ENCODE results near the gene ACTR6. TPM values are rescaled to one million over a fixed set of nuclear protein-coding genes. Genes with fewer than 3 reads are reported as not detected.

Gene ACTR6
- total RNA-seq, 3 donors from 2014 or later: 20.4 to 26.5 (median 21.4) TPM

DNA sequence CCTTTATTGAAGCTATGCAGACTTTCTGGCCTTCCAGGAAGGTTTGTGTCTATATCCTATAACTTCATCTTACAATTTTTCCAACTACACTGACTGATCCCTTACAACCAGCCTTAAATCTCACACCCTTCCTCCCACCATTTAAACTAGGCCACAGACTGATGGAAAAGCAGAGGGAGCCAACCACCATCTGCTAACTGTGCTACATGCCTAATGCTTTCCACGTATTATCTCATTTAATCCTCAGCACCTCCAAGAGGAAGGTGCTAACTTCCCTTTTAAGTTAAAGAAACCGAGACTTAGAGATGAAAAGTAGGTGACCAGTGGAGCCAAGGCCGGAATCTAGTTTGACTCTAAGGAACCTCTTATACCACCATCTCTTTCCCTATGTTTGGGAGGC lies 35.3 kb upstream of the ACTR6 start:
- Histone ChIP-seq H3K9me3 (no peaks in the 10 kb centered on the region), H3K4me3 (no peak overlapping the region), H3K4me1 (ENCODE audit: low read depth) (peaks cover 23% of the 10 kb centered on the region), H3K36me3 (ENCODE audit: low read depth) (no peaks in the 10 kb centered on the region)
- ATAC-seq (no peak), DNase-seq (no peak)
- TF ChIP-seq, protein P1, sequence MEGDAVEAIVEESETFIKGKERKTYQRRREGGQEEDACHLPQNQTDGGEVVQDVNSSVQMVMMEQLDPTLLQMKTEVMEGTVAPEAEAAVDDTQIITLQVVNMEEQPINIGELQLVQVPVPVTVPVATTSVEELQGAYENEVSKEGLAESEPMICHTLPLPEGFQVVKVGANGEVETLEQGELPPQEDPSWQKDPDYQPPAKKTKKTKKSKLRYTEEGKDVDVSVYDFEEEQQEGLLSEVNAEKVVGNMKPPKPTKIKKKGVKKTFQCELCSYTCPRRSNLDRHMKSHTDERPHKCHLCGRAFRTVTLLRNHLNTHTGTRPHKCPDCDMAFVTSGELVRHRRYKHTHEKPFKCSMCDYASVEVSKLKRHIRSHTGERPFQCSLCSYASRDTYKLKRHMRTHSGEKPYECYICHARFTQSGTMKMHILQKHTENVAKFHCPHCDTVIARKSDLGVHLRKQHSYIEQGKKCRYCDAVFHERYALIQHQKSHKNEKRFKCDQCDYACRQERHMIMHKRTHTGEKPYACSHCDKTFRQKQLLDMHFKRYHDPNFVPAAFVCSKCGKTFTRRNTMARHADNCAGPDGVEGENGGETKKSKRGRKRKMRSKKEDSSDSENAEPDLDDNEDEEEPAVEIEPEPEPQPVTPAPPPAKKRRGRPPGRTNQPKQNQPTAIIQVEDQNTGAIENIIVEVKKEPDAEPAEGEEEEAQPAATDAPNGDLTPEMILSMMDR (IDR thresholded peaks at IDR 0.05): no peak
- intact Hi-C loops (cut with DNase I, micrococcal nuclease): no loop called here

- DNase-seq (no peak), ATAC-seq (no peak)
- Histone ChIP-seq H3K36me3 (ENCODE audit: low read depth) (no peaks in the 10 kb centered on the region), H3K9me3 (no peaks in the 10 kb centered on the region), H3K4me3 (no peak overlapping the region), H3K4me1 (ENCODE audit: low read depth) (peaks cover 23% of the 10 kb centered on the region)
- intact Hi-C loops (cut with DNase I, micrococcal nuclease): no loop called here
- TF ChIP-seq, protein P1 (IDR thresholded peaks at IDR 0.05): no peak
Observed at GRCh38 chr12:100166232-100166631, 34.4 kb upstream of the ACTR6 start.

GRCh38 chr12:100168562-100168961 lies 32.1 kb upstream of the ACTR6 start:
- H3K4me1 ChIP-seq (ENCODE audit: low read depth): peaks cover 12% of the 10 kb centered on the region
- TF ChIP-seq, protein P1 (IDR thresholded peaks at IDR 0.05): no peak
- intact Hi-C loops (cut with DNase I, micrococcal nuclease): no loop called here
- ATAC-seq: no peak
- no peak overlapping the region for H3K4me3 ChIP-seq
- DNase-seq: no peak
- no peaks in the 10 kb centered on the region for H3K36me3 ChIP-seq (ENCODE audit: low read depth)
- no peaks in the 10 kb centered on the region for H3K9me3 ChIP-seq

DNA sequence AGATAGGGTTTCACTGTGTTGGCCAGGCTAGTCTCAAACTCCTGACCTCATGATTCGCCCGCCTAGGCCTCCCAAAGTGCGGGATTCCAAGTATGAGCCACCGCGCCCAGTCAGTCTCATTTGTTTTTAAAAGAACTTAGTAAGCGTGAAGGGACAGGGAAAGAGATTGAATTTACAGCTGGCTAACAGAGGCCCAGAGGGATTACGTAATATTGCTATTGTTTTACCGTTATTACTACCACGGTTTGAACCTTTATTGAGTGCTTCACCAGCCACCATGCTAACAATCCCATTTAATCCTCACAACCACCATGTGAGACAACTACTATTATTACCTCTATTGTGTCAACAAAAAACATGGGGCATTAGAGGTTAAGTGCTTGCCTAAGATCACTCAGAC lies 31.3 kb upstream of the ACTR6 start:
- DNase-seq (no peak), ATAC-seq (no peak)
- H3K4me1 ChIP-seq (ENCODE audit: low read depth): peaks cover 5% of the 10 kb centered on the region
- TF ChIP-seq, protein P1 (IDR thresholded peaks at IDR 0.05): no peak
- no peak overlapping the region for H3K4me3 ChIP-seq
- H3K36me3 ChIP-seq (ENCODE audit: low read depth): no peaks in the 10 kb centered on the region
- intact Hi-C loops (cut with DNase I, micrococcal nuclease): no loop called here
- no peaks in the 10 kb centered on the region for H3K9me3 ChIP-seq

DNA sequence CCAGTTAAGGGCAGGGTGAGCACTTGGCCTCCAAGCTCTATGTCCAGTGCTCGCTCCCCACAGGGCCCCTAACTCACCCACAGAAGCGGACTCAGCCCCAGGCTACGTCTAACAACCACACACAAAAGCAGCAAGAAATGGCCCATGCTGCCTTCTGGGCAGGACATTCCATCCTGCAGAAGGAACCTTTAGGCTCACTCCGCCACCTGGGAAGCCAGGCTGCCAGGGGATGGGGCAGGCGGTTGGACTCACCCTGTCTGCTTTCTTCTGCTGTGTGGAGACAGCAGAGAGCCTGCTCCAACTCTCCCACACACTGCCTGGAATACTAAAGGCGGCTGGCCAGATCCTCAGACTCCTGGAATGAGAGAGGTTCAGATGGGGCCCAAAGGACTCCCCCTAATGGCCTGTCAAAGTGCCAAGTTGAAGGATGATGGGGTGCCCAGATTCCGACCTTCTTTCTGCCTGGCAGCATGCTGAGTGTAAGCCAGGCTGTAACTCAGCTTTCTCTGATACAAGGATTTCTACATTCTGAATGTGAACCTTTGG lies 30.2 kb upstream of the ACTR6 start:
- Histone ChIP-seq H3K4me3 (no peak overlapping the region), H3K36me3 (ENCODE audit: low read depth) (no peaks in the 10 kb centered on the region), H3K4me1 (ENCODE audit: low read depth) (no peaks in the 10 kb centered on the region), H3K9me3 (no peaks in the 10 kb centered on the region)
- intact Hi-C loops (cut with DNase I, micrococcal nuclease): no loop called here
- TF ChIP-seq, protein P1 (IDR thresholded peaks at IDR 0.05): no peak
- DNase-seq: no peak
- no peak for ATAC-seq

GRCh38 chr12:100171248-100171647 lies 29.4 kb upstream of the ACTR6 start:
- DNase-seq (no peak), ATAC-seq (no peak)
- no peaks in the 10 kb centered on the region for H3K9me3 ChIP-seq
- TF ChIP-seq, protein P1 (IDR thresholded peaks at IDR 0.05): no peak
- no peaks in the 10 kb centered on the region for H3K36me3 ChIP-seq (ENCODE audit: low read depth)
- H3K4me3 ChIP-seq: no peak overlapping the region
- H3K4me1 ChIP-seq (ENCODE audit: low read depth): no peaks in the 10 kb centered on the region
- intact Hi-C loops (cut with DNase I, micrococcal nuclease): no loop called here
